Activated CD4-positive, CD25-positive, alpha-beta regulatory T cell treated with anti-CD3 and anti-CD28 coated beads, Interleukin-2, amount 50 U/mL, for 16 hours (primary cell): Measurements from ENCODE around the gene FOXC2.

Source experiments
- DNase-seq: peaks from one replicate; pipeline ENCODE4 v3.0.0-alpha.2; 2020; ENCODE audit warnings: low read depth, low spot score

FOXC2 gene

DNA sequence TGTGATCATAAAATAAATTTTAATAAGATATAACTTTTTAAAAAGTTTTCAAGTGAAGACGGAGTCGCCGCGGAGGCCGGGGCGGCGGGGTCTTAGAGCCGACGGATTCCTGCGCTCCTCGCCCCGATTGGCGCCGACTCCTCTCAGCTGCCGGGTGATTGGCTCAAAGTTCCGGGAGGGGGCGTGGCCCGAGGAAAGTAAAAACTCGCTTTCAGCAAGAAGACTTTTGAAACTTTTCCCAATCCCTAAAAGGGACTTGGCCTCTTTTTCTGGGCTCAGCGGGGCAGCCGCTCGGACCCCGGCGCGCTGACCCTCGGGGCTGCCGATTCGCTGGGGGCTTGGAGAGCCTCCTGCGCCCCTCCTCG lies at the start of gene FOXC2:
Gene FOXC2, plus strand, starts transcription at position 229 of the 365 bp plus-strand sequence. CDS start 507 bp downstream, outside the sequence.
- no peak for DNase-seq

DNA sequence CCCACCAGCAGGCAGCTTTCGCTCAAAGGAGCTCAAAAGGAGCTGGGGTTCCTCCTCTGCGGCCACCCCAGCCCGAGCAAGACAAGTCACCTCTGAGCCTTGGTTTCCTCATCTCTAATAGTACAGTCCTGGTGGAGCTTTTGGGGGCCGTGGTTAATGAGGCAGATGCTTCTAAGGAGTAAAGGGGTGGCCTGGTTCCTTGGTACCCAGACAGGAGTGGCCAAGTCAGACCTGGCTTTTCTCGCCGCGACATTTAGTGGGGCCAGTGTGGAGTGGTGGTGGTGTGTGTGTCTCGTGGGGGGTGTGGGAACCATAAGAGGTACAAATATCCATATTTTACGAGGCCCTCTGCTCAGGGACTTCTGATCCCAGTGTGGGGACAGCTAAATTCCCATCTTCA lies 49.6 kb upstream of the FOXC2 start:
- no peak for DNase-seq

DNA sequence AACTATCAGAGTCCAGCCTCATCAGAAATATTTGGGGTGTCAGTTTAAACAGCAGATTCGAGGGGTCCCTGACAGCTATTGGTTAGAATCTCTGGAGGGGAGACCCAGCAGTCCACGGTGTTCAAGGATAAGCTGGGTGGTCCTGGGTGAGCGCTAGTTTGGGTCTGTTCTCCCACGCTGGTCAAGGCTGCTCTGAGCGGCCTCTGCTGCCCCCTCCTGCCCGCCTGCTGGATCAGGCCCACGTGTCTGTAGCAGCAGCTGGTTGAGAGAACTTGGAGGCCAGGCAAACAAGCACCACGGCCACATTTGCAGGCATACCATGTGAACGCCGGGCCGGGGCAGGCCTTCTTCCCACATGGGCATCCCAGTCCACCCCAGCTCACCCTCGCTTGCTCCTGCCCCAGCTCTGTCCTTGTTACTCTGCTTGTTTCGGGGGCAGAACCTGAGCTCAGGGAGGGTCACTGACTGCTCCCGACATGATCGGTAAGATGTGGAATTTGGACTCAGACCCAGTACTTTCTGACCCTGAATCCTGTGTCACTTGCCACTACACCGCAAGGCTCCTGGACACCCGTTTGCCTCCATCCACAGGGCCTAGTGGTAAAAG lies 48.9 kb upstream of the FOXC2 start:
- no peak for DNase-seq

DNA sequence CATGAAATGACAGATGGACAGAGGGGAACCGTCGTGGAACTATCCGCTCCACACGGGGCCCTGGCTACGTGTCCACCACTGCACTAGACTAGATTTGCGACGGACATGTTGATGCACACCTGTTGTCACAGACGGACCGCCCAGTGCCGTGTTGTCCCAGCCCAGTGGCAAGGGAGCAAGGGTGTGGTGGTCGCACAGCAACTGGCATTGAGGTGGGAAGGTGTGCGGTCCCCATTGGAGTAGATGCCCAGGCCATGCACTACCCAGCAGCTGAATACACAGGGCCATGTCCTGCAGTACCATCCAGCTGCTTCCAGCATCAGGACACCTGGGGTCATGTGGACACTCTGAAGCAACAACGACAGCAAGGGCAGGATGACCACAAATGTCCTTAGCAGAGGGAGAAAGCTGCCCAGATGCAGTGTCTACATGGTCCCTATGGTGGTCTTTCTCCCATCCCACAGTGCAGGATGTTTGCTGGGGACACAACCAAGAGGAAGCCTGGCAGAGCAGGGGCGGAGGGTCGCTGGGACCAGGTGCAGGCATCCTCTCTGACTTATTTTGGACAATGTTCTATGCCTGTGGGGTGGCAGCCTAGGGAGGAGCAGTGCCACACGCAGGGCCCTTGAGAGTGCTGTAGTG lies 47.5 kb upstream of the FOXC2 start:
- no peak for DNase-seq

DNA sequence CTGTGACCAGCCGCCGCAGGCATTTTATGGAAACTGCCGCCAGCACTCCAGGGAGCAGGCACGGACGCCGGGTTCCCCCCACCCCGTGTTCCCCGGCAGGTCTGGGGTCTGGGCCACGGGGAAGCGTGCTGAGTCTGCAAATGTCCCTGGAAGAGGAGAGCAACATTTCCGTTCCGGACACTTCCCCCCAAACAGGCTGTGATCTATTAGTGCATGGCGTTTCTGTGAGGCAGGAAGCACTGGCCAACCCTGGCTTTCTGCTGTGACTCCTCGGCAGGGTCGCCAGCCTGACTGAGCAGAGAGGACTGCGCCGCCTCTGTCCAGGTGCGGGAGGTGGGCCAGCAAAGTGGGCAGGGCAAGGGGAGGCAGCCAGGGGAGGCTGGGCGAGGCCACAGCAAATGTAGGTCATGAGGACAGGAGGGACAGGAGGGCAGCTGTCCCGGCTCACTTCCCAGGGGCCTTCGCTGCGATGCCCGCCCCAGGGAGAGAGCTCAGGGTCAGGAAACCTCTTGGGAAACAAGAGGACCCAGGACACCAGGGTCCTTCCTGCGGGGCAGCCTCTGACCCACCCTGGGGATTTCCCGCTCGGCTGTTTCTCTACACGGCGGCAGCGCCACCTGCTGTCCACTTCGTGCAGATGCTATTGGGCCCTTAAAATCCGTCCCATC lies 46.8 kb upstream of the FOXC2 start:
- DNase-seq, result peak; percentile 25

DNA sequence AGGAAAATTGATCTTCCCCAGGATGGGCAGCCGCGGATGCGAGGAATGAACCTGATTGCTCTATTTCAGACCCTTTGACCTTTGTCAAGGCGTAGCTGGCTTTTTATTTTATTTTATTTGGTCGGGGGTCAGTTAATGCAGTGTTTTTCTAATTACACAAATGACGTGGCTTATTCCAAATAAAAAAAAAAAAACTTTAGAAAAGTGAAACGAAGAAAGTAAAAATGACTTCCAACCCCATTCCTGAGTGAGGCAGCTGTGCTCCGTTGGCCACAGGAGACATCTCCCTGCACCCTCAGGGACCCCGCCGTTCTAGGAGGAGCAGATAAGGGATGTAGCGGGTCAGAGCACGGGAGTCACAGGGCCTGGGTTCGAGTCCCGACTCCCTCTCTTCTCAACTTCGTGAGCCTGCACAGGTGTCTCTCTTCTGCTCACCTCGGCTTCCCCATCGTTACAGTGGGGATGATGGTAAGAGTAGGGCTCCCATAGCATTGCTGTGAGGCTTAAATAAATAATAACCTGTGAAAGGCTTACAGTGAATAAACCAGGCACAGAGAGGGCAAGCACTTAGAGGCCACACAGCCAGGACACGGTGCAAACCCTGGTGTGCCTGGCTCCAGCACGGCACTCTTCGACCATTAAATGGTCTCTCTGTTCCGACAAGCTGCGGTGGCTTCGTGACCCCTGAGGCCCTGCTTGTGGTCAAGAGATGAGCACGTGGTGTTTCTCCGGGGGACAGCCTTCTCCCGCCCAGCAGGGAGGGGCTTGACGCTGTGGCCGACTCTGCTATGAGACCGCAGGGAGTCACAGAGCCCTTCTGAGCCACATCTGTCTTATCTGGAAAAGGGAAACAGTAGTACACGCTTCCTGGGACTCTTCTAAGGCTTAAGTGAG lies 46.1 kb upstream of the FOXC2 start:
- DNase-seq, result no peak

DNA sequence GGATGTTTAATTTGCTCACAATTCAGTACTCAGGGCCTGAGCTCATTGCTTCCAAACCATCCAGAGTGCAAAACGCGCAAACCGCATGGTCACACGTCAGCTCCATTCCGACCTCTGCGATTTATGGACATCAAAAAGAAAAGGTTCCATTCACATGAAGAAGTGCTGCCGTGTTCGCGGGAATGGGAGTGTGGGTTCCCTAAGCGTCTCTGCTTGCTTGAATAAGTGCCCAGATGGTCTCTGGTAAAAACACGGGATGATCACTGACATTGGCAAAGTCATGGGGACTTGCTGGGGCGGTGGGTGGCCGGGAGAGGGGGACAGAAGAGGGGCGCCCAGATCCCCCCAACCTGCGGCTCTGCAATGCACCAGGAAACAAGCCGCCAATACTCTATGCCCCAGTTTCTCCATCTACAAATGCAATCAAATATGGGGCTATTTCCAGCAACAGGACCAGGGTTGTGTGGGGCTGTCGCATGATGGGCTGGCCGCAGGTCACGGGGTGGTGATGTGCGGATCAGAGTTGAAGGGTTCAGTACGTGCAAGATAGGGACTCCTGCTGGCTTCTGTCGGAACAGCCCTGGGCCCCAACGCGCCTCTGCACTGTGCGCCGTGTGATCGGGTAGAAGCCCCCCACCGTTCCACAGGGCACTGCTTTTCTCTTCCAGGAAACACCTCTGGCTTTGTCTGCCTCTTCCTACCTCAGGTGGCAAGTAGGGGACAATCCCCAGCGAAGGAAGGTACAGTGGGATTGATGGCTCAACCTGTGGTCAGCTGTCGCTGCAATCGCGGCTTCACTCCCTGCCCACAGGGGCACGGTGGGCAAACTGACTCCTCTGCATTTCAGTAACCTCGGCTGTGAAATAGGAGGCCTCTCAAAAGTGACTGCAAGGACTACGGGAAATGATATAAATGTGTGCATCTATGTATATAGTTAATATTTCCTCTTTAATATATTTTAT lies 45.1 kb upstream of the FOXC2 start:
- DNase-seq, result no peak

DNA sequence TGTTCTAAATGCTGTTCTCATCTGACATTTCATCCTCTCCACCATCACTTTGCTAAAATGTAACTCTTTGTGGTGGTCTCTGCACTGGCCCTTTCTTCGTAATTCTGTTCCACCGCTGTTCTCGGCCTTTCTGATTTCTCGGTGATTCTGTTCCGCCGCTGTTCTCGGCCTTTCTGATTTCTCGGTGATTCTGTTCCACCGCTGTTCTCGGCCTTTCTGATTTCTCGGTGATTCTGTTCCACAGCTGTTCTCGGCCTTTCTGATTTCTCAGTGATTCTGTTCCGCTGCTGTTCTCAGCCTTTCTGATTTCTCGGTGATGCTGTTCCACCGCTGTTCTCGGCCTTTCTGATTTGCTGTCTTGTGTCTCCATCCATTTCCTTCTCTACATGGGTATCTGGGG lies 44.0 kb upstream of the FOXC2 start:
- no peak for DNase-seq

DNA sequence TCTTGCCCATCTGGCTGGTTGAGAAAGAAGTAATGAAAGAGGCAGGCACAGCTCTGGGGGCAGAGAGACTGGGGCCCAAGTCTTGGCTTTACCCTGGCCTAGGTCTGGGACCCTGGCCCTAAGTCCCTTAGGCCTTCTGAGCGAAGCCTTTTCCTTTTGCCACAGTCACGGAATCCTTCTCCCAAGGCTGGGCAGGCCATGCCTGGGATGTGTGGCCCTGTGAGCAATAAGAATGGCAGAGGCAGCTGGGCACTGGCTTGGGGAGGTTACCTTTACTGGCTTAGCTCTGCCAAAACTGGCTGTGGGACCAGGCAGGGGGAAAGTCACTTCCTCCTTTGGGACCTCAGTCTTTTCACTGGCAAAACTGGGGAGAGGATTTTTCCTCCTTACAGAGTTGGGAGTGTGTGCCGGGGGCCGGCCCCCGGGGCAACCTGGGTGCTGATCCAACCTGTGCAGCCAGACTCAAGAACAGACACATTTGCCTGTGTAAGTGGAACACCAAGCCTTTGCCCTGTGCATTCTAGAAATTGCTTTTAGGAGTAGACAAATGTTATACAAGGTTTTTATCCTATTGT lies 43.4 kb upstream of the FOXC2 start:
- DNase-seq, result no peak

DNA sequence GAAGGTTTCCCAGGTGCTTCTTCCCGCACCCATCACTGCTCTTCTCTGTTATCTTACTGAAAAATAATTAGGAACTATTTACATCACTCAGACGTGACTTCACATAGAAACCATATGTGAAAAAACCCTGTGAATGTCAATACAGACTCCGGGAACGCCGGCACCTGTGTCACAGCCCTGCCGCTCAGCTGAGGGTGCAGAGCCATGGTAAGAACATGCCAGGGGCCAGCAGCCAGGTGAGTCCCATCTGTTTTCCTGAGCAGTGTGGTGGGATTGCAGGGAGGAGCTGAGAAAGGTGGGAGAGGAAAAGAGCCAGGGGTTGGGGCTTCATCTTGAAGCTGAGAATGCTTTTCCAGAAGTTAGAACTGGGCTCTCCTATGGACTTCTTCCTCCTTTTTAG lies 42.6 kb upstream of the FOXC2 start:
- DNase-seq, result no peak

DNA sequence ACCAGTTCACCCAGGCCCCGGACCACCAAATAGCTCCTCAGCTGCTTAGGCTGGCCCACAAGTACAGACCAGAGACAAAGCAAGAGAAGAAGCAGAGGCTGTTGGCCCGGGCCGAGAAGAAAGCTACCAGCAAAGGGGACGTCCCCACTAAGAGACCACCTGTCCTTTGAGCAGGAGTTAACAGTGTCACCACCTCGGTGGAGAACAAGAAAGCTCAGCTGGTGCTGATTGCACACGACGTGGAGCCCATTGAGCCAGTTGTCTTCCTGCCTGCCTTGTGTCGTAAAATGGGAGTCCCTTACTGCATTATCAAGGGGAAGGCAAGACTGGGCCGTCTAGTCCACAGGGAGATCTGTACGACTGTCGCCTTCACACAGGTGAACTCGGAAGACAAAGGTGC lies 40.9 kb upstream of the FOXC2 start:
- DNase-seq, result no peak

DNA sequence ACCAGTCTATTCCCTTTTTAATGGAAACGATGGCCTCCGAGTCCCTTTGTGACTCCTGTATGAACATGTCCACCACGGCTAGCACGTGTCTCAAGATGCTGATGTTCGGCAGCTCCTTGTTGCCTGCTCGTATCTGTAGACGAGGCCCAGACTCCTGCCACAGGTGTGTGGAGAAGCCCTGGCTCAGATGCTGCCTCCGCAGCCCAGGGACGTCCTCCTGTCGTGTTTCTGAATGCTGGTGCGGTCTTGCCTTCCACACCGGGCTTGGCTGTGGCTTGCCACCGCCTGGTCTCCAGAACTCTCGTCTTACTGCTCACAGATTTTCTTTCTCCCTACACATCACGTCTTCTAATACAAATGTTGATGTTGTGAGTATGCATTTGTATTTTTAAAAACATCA lies 39.3 kb upstream of the FOXC2 start:
- DNase-seq, result no peak

DNA sequence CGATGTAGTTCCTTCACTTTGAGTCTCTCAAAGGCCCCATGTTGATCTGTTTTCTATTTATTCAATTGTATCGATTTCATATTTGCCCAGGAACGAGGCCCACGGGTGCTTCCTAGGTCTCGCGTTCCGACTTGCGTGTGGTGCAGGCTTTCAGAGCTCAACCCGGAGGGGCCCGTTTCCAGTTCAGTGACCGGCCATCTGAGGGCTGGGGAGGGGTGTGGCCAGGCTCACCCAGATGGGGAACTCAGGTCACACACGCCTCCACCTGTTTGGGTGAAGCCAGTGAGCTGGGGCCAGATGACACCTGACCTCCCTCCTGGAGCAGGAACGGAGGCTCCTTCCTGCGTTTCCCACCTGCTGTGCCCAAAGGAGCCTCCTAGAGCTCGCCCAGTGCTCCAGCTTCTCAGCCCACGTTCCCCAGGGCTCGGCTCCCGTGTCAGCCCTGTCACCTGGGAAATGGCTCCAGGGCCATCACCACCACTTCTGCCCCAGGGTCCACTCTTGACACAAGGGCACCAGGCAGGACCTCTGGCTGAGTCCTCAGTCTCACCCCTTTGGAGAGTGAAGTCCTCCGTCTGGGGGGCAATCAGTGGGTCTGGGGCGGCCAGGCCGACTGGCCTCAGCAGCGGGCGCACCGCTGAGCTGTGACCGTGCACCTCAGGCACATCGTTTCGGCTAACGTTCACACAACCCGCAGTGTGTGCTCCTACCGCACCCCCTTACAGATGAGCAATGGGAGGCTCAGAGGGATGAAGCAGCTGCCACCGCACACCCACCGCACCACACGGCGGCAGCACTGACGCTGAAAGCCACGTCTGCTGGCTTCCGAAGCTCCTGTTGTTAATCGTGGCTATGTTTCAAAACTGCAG lies 38.3 kb upstream of the FOXC2 start:
- DNase-seq, result no peak

DNA sequence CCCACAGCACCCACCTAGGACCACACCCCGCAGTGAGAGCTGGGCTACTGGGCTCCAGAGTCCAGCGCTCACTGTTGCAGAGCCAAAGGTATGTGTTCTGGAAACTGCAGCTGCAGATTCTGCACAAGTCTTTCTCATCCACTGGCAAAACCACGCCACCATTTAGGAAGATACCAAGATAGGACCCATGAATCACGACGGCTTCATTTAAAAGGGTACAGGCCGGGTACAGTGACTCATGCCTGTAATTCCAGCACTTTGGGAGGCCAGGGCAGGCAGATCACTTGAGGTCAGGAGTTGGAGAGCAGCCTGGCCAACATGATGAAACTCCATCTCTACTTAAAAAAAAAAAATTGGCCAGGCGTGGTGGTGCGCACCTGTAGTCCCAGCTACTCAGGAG lies 37.5 kb upstream of the FOXC2 start:
- DNase-seq, result no peak

DNA sequence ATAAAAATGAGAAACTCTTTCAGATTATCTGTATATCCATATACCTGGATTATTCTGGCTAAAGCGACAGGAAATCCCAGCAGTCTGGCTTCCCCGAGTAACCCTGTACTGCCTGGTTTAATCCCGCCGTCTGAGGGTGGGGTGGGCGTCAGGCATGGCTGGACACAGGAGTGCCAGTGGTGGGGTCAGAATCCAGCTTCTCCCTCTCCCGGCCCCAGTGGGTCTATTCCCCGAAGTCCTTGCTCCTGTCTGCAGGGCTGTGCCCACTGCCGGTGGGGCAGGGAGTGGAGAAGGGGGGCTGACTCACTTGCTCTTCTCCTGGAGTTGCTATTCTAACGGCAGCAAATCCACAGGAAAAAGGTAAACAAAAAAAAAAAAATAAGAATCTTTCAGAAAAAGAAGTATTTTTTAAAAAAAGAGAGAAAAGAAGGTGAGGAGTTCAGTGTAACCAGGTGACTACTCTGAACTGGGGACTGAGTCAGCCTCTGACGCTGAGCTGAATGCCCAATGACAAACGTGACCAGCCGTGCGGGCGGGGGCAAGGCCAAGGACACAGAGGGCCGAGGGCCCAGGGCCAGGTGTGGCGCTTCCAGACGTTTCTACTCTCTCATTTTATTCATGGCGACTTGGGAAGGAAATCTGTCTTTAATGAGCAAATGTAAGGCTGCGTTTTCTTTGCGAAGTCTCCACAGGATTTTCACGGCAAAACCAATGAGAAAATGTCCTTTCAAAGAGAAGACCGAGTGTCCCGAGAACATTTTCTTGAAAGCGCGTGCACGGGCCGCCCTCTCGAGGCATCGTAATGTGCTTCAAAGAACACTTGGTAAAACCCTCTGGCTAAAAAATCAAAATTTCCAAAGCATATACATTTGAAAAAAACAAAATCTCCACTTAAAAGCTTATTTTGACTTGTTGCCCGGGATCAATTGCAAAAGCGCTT lies 36.1 kb upstream of the FOXC2 start:
- DNase-seq, result no peak

DNA sequence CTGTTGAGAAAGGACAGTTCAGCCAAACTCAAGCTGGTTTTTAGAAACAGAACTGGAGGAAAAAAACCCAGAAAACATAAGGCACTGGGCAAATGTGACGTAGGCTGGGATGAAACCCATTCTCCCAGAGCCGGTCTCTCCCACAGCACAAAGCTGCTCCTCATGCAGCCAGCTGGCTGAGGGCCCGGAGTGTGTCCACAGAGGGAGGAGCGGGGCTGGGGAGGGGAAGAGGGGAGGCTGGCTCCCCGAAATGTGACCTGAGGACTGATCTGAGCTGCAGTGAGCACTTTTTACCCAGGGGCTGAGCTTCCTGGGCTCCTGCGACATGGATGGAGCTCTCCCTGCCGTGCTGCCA lies 35.5 kb upstream of the FOXC2 start:
- no peak for DNase-seq

DNA sequence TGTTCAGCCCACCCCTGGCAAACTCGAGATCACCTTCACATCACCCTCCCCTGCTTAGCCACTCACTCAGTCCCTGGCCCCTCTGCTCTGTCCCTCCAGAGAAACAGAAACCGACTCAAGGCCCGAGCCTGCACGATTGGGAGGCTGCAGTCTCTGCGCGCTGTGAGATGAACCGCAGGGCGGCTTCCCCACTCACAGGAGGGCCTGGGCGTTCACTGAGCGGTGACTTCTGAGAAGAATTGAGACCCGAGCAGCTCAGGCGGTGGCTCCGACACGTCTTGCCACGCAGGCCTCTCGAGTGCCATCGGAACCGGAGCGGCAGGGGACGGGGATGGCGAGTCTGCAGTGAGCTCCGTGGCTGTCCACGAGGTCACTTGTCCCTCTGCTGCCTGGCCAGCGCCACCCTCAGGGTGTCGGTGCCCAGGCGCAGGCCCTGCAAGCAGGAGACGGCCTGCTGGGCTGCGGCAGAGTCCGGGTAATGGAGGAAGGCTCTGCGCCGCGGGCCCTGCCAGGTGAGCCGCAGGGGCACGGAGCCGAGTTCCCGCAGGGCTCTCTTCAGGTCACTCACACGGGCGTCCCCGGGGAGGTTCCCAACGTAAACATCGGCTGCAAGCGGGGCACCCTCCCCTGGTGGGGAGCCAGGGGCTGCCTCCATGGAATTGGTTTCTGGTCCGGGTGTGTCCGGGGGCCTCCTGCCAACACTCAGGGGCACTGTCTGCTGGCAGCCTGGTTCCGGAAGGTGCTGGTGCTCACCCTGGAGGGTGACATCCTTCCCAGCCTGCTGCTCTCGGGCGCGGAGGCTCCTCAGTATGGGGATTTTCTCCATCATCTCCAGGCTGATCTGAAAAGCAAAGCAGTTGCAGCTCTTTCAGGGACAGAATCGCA lies 34.7 kb upstream of the FOXC2 start:
- DNase-seq, result no peak

DNA sequence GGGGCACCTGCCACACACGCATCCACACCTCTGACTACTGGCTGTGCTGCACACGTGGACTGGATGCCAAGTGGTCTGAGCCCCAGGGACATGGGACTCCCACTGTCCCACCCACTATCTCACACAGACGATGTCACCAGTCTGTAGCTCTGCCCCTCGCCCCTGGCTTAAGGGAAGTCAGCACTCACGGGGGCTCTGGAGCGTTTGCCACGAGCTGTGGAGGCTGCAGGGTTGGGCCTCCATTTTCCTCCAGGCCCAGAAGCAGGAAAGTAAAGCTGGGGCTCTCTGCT lies 34.2 kb upstream of the FOXC2 start:
- no peak for DNase-seq
